ENCODE results near the gene SPINK8.

SPINK8 gene

DNA sequence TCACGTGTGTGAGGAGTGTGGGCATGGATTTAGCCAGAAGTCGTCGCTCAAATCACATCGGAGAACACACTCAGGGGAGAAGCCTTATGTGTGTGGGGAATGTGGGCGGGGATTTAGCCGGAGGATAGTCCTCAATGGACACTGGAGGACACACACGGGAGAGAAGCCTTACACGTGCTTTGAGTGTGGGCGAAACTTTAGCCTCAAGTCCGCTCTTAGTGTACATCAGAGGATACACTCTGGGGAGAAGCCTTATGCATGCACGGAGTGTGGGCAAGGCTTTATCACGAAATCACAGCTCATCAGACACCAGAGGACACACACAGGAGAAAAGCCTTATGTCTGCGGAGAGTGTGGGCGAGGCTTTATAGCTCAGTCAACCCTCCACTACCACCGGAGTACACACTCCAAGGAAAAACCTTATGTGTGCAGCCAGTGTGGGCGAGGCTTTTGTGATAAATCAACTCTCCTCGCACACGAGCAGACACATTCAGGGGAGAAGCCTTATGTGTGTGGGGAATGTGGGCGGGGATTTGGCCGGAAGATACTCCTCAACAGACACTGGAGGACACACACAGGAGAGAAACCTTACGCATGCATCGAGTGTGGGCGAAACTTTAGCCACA lies 64.4 kb downstream of the SPINK8 start:
- no peak for DNase-seq (ENCODE audit: low read depth, low spot score)
- H3K36me3 ChIP-seq (ENCODE audit: control insufficient read depth, insufficient read depth, low read length): peaks cover 50% of the 10 kb centered on the region
- no CpG with 5 or more reads among the region's 23 CpGs for WGBS (ENCODE audit: insufficient coverage, insufficient read length)

DNA sequence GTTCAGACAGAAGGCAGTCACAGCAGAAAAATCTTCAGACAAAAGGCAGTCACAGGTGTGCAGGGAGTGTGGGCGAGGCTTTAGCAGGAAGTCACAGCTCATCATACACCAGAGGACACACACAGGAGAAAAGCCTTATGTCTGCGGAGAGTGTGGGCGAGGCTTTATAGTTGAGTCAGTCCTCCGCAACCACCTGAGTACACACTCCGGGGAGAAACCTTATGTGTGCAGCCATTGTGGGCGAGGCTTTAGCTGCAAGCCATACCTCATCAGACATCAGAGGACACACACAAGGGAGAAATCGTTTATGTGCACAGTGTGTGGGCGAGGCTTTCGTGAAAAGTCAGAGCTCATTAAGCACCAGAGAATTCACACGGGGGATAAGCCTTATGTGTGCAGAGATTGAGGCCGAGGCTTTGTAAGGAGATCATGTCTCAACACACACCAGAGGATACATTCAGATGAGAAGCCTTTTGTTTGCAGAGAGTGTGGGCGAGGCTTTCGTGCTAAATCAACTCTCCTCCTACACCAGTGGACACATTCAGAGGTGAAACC lies 65.0 kb downstream of the SPINK8 start:
- Histone ChIP-seq H3K27me3 (ENCODE audit: control insufficient read depth, insufficient read depth, low read length) (no peaks in the 10 kb centered on the region), H3K27ac (ENCODE audit: low read length) (no peak overlapping the region), H3K36me3 (ENCODE audit: control insufficient read depth, insufficient read depth, low read length) (peaks cover 51% of the 10 kb centered on the region), H3K9me3 (ENCODE audit: control insufficient read depth, insufficient read depth, low read length) (0 out of 2 replicates have a peak, but pooled peaks cover 1% of the 10 kb centered on the region), H3K4me3 (ENCODE audit: low read length) (no peak overlapping the region), H3K4me1 (ENCODE audit: control insufficient read depth, insufficient read depth, low read length) (no peaks in the 10 kb centered on the region)
- DNase-seq (ENCODE audit: low read depth, low spot score): no peak
- no CpG with 5 or more reads among the region's 13 CpGs for WGBS (ENCODE audit: insufficient coverage, insufficient read length)

More for the DNA sequence above, 64.4 kb downstream of the SPINK8 start:
- Histone ChIP-seq H3K27ac (ENCODE audit: low read length) (no peak overlapping the region), H3K4me1 (ENCODE audit: control insufficient read depth, insufficient read depth, low read length) (no peaks in the 10 kb centered on the region), H3K27me3 (ENCODE audit: control insufficient read depth, insufficient read depth, low read length) (no peaks in the 10 kb centered on the region), H3K4me3 (ENCODE audit: low read length) (no peak overlapping the region), H3K9me3 (ENCODE audit: control insufficient read depth, insufficient read depth, low read length) (0 out of 2 replicates have a peak, but pooled peaks cover 1% of the 10 kb centered on the region)

- DNase-seq (ENCODE audit: low read depth, low spot score): no peak
- no CpG with 5 or more reads among the region's 2 CpGs for WGBS (ENCODE audit: insufficient coverage, insufficient read length)
- 0 out of 2 replicates have a peak, but pooled peaks cover 1% of the 10 kb centered on the region for H3K9me3 ChIP-seq (ENCODE audit: control insufficient read depth, insufficient read depth, low read length)
Measured at GRCh38 chr3:48267782-48268181, 65.7 kb downstream of the SPINK8 start.

GRCh38 chr3:48258530-48258929 lies 74.9 kb downstream of the SPINK8 start:
- H3K27me3 ChIP-seq (ENCODE audit: control insufficient read depth, insufficient read depth, low read length): no peaks in the 10 kb centered on the region
- no peak overlapping the region for H3K27ac ChIP-seq (ENCODE audit: low read length)
- no CpG with 5 or more reads among the region's 1 CpG for WGBS (ENCODE audit: insufficient coverage, insufficient read length)
- H3K9me3 ChIP-seq (ENCODE audit: control insufficient read depth, insufficient read depth, low read length): no peaks in the 10 kb centered on the region
- no peak for DNase-seq (ENCODE audit: low read depth, low spot score)
- H3K4me3 ChIP-seq (ENCODE audit: low read length): no peak overlapping the region
- peaks cover 18% of the 10 kb centered on the region for H3K36me3 ChIP-seq (ENCODE audit: control insufficient read depth, insufficient read depth, low read length)
- no peaks in the 10 kb centered on the region for H3K4me1 ChIP-seq (ENCODE audit: control insufficient read depth, insufficient read depth, low read length)

More at GRCh38 chr3:48267782-48268181, 65.7 kb downstream of the SPINK8 start:
- no peaks in the 10 kb centered on the region for H3K27me3 ChIP-seq (ENCODE audit: control insufficient read depth, insufficient read depth, low read length)
- H3K36me3 ChIP-seq (ENCODE audit: control insufficient read depth, insufficient read depth, low read length): peaks cover 52% of the 10 kb centered on the region
- no peak overlapping the region for H3K4me3 ChIP-seq (ENCODE audit: low read length)
- no peak overlapping the region for H3K27ac ChIP-seq (ENCODE audit: low read length)
- H3K4me1 ChIP-seq (ENCODE audit: control insufficient read depth, insufficient read depth, low read length): no peaks in the 10 kb centered on the region

Measured in iPS DF 6.9 (cell line).